ENCODE results near the gene ITPRIPL1.

The ITPRIPL1 gene

DNA sequence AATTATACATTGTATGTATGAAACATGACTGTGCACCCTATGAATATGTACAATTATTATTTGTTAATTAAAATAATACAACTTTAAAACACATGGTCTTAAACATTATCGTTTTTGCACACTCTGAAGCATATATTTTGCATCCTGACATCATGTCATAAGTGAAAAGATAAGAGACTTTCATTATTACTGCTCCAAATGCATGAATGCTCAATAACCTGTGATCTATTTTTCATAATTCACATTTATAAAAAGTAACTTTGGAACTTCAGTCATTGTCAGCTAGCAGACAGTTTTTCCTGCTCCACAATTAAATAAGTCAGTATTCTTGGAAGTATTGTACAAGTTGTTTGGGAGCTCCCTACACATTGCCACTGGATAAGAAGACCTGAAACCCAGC, 1.3 kb upstream of the ITPRIPL1 start:
- DNase-seq, result no peak

DNA sequence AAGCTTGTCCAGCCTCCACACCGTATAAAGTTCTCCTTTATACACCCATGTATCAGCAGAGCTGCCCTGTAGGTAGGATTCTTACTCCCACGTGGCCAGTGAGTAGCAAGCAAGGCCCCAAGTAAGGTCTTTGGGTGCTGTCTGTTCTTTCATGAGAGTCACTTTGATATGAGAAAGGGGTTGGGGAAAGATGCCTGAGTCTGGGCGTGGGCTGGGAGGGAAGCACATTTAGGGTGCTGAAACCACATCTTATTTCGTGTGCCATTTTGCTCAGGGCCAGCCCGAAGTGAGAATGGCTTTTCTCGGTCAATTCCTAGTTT, 436 bp upstream of the ITPRIPL1 start:
- no peak for DNase-seq

DNA sequence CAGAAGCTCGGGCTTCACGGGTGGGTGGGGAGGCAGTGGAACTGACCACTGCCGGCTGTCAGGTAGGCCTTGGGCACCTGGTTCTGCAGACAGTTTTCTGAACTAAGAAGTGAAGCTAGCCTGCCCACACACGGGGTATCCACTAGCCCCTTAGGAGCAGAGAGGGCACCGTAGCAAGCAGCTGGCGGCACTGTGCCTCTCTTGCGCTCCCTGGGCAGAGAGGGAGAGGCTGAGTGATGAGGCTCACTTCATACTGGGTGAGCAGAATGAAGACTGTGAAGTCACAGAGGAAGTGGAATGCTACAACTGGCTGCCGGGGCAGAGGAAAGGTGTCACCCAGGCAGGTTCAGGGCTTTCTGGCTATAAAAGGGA, 753 bp downstream of the ITPRIPL1 start:
- no peak for DNase-seq

DNA sequence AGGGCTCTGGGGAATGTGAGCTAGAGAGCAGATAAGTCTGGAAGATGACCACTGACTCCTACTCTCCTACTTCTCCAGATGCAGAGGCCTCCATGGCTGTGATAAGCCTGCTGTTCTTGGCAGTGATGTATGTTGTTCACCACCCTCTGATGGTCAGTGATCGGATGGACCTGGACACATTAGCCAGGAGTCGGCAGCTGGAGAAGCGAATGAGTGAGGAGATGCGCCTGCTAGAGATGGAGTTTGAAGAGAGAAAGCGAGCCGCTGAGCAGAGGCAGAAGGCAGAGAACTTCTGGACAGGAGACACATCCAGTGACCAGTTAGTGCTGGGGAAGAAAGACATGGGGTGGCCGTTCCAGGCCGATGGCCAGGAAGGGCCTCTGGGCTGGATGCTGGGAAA, 1.4 kb downstream of the ITPRIPL1 start:
- DNase-seq, result no peak

DNA sequence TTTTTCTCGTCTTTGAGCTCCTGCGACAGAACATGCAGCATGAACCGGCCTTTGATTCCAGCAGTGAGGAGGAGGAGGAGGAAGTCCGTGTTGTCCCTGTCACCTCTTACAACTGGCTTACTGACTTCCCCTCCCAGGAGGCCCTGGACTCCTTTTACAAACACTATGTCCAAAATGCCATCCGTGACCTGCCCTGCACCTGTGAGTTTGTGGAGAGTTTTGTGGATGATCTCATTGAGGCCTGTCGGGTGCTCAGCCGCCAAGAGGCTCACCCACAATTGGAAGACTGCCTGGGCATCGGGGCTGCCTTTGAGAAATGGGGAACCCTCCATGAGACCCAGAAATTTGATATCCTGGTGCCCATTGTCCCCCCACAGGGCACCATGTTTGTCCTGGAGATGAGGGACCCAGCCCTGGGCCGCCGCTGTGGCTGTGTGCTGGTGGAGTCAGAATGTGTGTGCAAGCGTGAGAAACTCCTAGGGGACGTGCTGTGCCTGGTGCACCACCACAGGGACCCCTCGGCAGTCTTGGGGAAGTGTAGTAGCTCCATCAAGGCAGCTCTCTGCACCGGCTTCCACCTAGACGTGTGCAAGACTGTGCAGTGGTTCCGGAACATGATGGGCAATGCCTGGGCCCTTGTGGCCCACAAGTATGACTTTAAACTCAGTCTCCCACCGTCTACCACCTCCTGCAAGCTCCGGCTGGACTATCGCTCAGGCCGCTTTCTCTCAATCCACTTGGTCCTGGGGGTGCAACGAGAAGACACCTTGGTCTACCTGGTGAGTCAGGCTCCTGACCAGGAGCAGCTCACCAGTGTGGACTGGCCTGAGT, 2.1 kb downstream of the ITPRIPL1 start:
- no peak for DNase-seq

DNA sequence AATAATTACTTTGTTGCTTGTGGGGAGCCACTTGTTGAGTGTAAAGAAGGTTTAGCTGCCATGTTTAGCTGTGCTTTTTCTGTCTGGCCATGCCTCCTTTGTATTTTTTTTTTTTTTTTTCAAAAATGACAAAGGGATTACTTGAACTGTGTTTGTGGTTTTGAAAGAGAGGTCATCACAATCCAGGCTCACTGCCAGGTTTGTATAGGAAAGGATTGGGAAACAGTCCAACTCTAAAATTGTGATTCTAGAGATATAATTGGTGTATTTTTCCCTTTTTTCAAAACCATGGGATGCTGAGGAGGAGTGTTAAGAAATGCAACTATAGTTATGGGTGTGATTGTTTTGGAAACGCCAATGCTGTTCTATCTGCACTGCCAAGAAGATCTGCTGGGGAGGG, 4.3 kb downstream of the ITPRIPL1 start:
- peak; percentile 61 for DNase-seq

DNA sequence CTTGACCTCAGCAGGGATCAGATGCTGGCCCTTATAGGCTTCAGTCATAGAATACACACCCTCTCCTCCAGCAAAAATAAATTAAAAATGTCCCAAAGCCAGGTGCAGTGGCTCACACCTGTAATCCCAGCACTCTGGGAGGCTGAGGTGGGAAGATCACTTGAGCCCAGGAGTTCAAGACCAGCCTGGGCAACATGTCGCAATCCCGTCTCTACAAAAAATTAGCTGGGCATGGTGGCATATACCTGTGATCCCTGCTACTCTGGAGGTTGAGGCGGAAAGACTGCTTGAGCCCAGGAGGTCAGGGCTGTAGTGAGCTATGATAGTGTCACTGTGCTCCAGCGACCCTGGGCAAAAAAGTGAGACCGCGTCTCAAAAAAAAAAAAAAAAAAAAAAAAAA, 4.8 kb downstream of the ITPRIPL1 start:
- no peak for DNase-seq

DNA sequence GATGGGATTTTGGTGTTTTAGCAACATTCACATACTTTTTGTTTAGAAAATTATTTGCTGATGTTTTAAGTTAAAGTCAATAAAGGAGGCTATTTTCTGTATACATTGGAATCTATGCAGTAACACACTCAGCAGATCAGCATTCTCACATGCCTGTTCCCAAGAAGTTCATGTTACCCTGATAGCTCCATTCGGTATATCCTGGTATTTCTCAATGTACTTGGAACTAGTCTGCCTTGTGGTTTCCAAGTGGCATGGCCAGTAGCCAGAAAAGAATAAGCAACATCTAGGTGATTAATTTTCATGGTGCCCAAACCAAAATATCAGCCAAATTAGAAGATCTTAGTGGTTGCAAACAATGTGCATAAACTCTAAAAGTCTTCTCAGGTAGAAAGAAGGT, 5.3 kb downstream of the ITPRIPL1 start:
- DNase-seq, result peak; percentile 57

DNA sequence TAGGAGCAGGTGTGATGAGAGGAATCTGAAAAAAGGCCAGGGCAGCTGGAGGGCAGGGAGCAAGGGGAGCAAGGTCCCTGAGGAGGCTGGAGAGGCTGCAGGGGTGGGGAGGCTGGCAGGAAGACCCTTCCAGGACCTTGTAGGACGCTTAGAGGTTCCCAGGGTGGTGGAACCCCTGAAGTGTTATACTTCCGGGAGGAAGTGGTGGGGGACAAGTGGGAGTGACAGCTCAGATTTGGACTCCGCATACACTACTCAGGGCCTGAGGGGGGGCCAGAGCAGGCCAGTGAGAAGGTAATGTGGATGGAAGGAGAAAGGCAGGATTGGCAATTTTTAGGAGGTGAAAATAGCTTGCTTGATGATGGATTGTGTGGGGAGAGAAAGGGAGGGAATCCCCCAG, 8.6 kb downstream of the ITPRIPL1 start:
- DNase-seq, result no peak

DNA sequence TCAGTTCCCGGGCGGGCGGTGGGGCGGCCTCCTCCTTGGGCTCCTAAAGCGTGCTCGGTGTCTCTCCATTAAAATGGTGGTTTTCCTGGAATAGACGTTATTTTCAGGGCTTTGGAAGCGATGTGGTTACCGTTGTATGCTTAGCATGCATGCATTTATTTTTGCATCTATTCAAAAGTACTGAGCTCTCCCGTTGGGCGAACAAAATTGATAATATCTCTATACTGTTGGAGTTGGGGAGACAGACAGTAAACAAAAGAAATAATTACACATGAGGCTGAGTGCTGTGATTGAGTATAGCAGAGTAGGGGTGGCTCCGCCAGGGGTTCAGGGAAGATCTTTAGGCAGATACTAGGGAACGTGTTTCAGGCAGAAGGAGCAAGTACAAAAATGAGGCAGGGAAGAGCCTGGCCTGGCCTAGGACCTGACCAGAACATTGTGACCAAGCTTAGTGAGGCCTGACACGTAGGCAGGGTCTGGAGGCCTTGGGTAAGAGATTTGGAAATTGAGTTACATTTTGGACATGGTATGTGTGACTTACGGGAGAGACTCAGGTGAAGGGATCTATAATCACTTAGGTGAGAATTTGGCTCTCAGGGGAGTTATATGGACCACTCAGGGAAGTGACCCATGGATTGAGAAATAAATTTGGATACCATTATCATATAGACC, 11.1 kb downstream of the ITPRIPL1 start:
- DNase-seq, result no peak

DNA sequence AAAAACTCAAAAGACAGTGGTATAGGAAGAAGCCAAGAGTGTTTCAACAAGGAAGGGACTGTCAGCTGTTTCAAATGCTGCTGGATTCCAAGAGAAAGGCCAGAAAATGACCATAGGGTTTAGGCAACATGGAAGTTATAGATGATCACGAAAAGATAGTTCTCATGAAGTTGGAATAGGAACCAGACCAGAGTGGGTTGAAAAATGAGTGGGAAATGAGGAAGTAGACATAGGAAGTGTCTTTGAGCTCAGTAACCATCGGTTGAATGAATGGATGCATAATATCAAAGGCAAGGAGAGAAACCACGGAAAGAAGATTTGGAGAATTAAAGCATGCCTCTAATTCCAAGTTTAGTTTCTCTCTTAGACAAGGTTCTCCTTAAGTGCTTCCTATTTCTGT, 11.8 kb downstream of the ITPRIPL1 start:
- DNase-seq, result no peak

DNA sequence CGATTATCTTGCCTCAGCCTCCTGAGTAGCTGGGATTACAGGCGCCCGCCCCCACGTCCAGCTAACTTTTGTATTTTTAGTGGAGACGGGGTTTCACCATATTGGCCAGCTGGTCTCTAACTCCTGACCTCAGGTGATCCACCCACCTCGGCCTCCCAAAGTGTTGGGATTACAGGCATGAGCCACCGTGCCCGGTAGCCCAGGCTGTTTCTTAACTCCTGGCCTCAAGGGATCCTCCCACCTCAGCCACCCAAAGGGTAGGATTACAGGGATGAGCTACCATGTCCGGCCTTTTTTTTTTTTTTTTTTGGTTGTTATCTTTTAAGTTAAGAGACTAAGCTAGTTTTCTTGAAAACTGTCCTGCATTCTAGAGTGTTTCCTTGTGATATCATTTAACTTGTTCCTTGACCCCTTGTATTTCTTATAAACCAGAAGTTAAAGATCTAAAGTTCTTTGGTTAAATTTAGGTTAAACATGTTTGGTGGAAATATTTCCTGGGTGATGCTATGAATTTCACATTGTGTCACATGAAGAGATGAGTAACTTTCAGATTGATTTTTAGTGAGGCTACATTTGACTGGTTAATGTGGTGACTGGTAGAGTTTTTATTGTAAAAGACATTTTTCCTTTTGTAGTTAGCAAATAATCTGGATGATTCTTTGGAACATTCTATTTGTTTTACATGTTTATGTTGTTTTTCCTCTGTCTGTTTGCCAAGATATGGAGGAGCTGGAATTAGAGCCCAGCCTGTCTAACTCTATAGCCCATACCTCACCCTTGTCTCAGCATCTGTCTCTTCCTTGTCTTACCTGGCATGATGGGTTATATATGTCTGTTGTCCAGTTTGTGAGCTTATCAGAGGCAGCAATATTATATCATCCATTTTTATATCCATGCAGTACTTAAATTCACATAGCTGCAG, 15.6 kb downstream of the ITPRIPL1 start:
- peak; percentile 74 for DNase-seq

DNA sequence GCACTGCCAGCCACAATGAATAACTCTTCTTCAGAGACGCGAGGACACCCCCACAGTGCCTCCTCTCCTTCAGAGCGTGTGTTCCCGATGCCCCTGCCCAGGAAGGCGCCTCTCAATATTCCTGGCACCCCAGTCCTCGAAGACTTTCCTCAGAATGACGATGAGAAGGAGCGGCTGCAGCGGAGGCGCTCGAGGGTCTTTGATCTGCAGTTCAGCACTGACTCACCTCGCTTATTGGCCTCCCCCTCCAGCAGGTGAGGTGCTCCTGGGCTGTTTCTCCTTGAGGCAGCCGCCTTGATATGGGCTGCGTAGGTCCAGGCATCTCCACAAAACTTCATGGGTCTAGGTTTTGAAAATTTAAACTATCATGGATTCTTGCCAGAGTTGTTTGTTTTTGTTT, 16.5 kb downstream of the ITPRIPL1 start:
- DNase-seq, result no peak

DNA sequence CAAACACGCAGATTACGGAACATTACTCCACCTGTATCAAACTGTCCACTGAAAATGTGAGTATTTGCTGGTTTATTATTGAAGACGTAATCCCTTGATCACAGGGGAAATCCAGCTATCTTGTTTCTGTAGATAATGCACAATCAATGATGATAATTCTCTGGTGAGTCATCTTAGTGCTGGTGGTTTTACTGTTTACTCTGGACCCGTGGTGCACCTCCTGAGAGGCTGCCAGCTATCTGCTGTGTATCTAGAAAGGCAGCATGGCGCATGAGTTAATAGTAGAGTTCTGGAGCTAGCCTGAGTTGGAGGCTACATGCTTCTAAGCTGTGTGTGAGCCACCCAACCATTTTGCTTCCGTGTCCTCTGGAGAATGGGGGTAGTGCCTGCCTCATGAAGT, 17.0 kb downstream of the ITPRIPL1 start:
- peak; percentile 77 for DNase-seq

DNA sequence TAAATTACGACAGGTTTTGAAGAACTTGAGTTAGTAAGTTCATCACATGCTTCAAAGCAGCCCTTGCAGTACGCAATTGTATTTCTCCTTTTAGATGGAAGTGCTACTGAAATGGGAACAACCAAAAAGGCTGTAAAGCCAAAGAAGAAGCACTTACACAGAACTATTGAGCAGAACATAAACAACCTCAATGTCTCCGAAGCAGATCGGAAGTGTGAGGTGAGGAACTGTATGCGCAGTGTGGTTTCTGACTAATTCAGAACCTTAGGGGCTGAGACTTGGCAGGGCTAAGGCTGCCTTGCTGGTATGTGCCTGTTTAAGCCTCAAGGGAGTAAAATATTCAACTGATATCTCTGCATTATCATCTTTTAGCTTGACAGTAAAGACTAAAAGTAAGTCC, 18.9 kb downstream of the ITPRIPL1 start:
- no peak for DNase-seq

DNA sequence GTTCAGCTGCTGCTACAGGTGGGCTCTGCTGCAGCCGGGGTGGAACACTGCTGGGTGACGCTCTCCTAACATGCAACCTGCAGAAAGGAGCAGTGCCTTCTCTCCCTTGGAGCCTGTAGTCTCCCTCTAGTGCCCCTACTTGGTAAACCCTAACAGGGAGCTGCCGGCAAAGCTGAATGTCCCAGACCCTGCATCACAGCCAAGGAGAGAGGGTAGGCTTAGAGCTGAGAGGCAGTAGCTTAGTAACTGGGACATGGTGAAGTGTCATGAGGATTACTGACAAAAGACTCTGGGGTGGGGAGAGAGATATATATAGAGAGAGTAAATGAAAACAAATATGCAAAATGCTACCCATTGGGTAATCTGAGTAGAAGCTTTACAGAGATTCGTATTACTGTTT, 20.3 kb downstream of the ITPRIPL1 start:
- DNase-seq, result no peak

DNA sequence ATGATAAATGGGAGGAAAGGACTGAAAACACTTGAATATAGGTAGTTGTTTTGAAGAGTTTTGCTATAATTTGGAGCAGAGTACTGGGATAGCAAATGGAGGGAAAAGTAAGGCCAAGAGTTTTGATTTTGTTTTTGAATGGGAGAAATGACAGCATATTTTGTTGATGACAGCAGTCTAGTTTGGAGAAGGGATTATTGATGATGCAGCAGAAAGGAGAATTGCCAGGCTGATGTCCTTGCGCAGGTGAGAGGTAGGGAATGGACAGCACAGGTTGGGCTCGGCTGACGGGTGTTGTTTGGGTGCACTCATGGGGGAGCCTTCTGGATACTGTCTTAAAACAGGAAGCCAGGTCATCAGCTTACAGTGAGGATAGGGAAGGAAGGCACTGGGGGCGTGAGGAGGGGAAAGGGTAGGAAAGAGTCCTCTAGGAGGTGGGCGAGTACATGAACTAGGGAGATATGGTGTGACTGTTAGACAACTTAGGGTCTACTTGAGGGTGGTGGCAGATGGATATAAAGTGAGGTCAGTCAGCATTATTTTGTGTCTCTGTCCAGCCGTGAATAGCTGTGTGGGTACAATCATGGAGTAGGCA, 20.8 kb downstream of the ITPRIPL1 start:
- no peak for DNase-seq

DNA sequence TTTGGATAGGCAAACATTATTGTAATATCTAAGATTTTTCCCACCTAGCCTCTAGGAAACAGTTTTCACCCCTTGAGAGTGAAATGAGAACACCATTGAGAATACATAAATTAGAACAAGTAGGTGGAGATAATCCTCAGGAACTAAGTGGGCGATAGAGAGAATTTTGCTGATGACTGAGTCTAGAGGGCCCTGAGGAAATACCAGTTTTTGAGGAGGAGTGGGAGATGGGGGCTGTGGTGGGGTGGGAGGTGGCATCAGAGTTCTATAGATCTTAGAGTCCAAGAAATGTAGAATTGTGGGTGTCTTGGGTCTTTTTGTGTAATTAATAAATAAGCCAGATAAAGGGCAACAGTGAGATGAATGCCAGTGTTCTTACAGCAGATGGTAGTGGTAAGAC, 22.3 kb downstream of the ITPRIPL1 start:
- DNase-seq, result no peak

DNA sequence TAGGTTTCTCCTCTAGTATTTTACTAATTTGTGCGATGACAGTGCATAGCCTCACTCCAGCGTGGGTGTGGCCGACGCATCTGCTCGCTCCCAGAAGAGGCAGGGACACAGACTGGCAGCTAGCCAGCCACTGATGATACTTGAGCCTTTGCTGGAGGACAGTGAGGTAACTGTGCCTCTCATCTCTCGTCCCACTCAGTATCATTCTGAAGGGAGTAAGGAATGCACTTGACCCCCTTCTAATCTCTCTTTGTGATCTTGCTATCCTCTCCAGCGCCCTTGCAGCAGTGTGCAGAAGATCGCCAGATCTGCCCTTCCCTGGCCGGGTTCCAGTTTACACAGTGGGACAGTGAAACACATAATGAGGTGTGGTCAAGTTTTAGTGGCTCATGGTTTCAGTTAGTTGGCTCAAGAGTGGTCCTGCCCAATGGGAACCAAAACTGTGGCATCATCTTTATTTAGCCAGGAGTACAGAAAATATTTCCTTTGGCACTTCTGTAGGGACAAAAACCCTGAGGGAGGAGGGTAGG, 28.0 kb downstream of the ITPRIPL1 start:
- no peak for DNase-seq

DNA sequence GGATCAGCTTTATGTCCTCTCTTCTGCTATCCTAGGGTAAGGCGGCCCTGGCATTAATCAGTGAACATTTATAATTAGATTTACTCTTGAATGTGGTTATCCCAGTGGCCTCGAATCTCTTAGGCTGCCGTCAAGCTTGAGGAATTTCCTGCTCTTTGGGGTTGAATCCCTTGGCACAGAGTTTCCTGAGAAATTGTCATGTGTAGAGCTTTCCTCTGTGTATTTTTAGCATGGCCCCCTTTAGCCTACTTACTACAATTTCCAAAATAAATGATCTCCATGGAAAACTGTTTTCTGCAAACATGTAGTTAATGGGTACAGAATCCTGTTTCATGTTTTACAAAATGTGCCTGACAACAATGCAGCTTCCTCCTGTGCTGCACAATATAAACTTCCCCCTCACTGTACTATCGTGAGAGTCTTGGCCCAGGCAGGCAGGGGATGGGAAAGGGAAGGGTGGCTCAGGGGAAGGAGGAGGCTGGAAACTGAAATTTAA, 28.5 kb downstream of the ITPRIPL1 start:
- no peak for DNase-seq

DNA sequence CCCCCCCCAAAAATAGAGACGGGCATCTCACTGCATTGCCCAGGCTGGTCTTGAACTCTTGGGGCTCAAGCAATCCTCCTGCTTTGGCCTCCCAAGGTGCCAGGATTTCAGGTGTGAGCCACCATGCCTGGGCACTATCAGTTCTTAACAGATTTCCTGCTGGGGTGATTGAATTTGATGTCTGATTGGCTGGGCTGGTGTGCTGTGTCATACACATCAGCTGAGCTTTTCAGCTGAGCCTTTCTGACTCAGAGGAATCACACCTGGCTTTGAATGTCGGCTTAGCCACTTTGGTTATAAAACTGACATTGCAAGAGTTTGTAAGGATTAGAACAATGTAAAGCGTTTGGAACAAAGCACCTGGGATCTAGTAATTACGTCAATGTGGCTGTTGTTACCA, 29.4 kb downstream of the ITPRIPL1 start:
- no peak for DNase-seq

DNA sequence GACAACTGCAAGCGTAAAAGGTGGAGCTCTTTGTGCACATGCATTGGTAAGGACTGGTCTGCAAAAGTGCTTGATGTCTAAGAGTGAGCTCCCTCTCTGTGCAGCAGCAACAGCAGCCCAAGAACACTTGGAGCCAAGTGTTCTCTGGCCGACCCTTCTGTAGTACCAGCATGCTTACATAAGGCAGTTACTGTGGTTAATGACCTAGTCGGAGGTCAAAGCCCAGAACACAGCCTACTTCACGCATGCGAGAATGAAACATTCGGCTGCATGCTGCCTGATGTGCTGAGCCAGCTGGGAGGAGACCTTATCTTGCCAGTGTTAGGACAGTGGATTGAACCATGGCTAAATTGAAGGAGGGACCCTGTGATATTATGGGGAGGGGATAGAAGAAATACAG, 31.8 kb downstream of the ITPRIPL1 start:
- no peak for DNase-seq

DNA sequence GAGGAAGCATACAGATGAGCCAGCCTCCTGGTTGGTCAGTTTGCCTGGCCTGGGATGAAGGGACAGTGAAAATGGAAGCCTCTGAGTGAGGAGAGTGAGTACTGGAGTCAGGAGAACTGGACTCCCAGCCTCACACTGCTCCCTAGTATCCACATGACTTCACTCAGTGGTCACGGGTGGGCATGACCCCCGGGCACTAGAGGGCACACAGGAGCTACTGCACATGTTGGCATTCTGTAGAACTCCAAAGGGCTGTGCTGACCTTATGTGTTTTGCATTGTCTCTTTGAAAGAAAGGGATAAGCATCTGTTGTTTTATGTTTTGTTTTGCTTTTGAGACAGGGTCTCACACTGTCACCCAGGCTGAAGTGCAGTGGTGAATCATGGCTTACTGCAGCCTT, 34.2 kb downstream of the ITPRIPL1 start:
- DNase-seq, result no peak

Data from HCEC 1CT (cell line).